OCI-LY7 (cell line): ENCODE data around the gene PRKCA.

ENCODE experiments used
- EZH2phosphoT487 ChIP-seq: fragments of 200-600 bp; sonication (generic); IDR thresholded peaks from 2 replicates; pipeline ENCODE4 v1.6.1; 2018; ENCODE audit warnings: low read depth, borderline replicate concordance, mild to moderate bottlenecking, mixed run types, antibody characterized with exemption, low read length, moderate library complexity, mixed read lengths
- TF ChIP-seq, protein P1 (sequence below): fragments of 200-600 bp; sonication (generic); conservative IDR thresholded peaks from 2 replicates; pipeline ENCODE4 v1.5.1; 2014; ENCODE audit warnings: mild to moderate bottlenecking, antibody characterized with exemption, low read length, moderate library complexity, mixed read lengths

DNA sequence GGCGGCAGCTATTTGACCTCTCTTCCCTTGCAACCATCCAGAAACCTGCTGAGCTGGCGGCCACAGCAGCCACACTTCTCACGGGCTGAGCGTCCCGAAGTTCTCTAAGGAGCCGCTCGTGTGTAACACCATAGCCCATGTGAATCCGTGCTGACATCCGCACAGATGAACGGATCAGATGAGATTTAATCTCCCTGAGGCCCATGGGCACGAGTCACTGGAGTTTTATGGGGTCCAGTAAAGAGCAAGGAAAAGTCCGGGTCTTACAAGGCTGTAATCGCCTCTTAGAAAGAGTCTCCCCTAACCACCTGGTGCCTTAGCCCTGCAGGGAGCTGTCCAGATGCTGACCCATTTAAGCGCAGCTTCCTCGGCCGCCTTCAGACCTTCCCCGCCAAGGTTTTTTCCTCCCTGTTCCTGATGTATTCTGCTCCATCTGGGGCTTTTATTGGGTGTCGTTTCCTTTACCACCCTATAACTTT, 527.0 kb downstream of the PRKCA start:
- TF ChIP-seq EZH2phosphoT487, result no peak
- TF ChIP-seq, protein P1, sequence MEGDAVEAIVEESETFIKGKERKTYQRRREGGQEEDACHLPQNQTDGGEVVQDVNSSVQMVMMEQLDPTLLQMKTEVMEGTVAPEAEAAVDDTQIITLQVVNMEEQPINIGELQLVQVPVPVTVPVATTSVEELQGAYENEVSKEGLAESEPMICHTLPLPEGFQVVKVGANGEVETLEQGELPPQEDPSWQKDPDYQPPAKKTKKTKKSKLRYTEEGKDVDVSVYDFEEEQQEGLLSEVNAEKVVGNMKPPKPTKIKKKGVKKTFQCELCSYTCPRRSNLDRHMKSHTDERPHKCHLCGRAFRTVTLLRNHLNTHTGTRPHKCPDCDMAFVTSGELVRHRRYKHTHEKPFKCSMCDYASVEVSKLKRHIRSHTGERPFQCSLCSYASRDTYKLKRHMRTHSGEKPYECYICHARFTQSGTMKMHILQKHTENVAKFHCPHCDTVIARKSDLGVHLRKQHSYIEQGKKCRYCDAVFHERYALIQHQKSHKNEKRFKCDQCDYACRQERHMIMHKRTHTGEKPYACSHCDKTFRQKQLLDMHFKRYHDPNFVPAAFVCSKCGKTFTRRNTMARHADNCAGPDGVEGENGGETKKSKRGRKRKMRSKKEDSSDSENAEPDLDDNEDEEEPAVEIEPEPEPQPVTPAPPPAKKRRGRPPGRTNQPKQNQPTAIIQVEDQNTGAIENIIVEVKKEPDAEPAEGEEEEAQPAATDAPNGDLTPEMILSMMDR, result no peak
